Measurements from ENCODE around the gene BPIFA3.

DNA sequence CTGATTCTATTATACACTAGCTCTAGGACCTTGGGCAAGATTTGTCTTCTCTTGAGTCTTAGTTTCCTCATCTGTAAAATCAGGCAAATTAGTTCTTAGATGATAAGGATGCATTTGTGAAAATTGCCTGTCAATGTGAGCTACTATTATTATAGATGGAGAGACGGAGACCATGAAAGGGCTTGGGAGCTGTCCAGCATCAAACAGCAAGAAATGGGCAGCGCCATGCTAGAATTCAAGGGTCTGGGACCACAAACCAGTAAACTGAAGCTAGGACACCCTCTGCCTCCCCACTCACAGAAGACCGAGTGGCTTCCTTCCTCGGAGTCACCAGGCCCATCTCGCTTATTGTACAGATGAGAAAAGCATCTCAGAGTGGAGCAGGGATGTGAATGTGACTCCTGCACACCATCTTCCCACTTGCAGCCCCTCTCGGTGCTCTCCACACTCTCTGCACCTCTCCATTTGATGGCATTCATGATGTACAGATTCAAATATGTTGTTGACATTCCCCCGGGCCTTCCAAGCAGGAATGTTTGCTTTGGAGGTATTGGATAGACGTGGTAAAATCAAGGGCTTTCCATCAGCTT is 24.1 kb upstream of the BPIFA3 start:
- no peak for TF ChIP-seq CTCF (IDR thresholded peaks at IDR 0.05)
- TF ChIP-seq POLR2A (IDR thresholded peaks at IDR 0.05): no peak

Data from lower leg skin (tissue), 3 donors.